HL-60 (cell line): ENCODE data around the gene SPINK4.

Experiments used
- DNase-seq, 2 experiments: peaks; one replicate each; pipeline ENCODE4 v3.0.0-alpha.2; 2010 to 2020; ENCODE audit warnings: low read depth in 1 of 2, low spot score in 1 of 2
- H3K27ac ChIP-seq: fragments of 250-450 bp; sonication (Bioruptor Pico); replicated peaks from 2 replicates; pipeline ENCODE4 v1.5.1; 2020; ENCODE audit warnings: mild to moderate bottlenecking, moderate library complexity
- H3K27me3 ChIP-seq: fragments of 250-450 bp; sonication (Bioruptor Pico); 2 replicates; pipeline ENCODE4 v1.5.1; 2021; ENCODE audit warnings: mild to moderate bottlenecking, moderate library complexity; ENCODE audit not compliant: insufficient read depth, poor library complexity, severe bottlenecking
- H3K4me3 ChIP-seq: replicated peaks from 2 replicates; pipeline ENCODE4 v1.5.1; 2011; ENCODE audit warnings: mild to moderate bottlenecking, control low read depth, low read length; ENCODE audit not compliant: insufficient read depth
- CTCF ChIP-seq: IDR thresholded peaks from one replicate; pipeline ENCODE4 v1.5.1; 2011; ENCODE audit warnings: low read length, control low read depth, inconsistent platforms; ENCODE audit not compliant: insufficient read depth
- GABPA ChIP-seq: IDR thresholded peaks from 2 replicates; pipeline ENCODE4 v1.6.1; 2012; ENCODE audit warnings: low read depth
- POLR2AphosphoS5 ChIP-seq: IDR thresholded peaks from 2 replicates; pipeline ENCODE4 v1.6.1; 2012; ENCODE audit warnings: low read depth
- REST ChIP-seq: IDR thresholded peaks from 2 replicates; pipeline ENCODE4 v1.6.1; 2012; ENCODE audit warnings: low read depth; ENCODE audit not compliant: insufficient replicate concordance
- SPI1 ChIP-seq: IDR thresholded peaks from 2 replicates; pipeline ENCODE4 v1.6.1; 2012; ENCODE audit warnings: low read depth, mild to moderate bottlenecking, borderline replicate concordance

SPINK4 gene

GRCh38 chr9:33290247-33291030, 50.5 kb downstream of the SPINK4 start, which contains the start of gene NFX1:
NFX1 (plus strand) TSS chr9:33290516; CDS start chr9:33290573, 57 bp downstream.
- Histone ChIP-seq H3K27me3 (no peaks in the 10 kb centered on the region), H3K4me3 (peak within 1 kb of the TSS; percentile 75), H3K27ac (peak within 1 kb of the TSS; percentile 95)
- TF ChIP-seq GABPA (peak; percentile 71), POLR2AphosphoS5 (peak; percentile 81), CTCF (no peak)
- peak; percentile 98 to 99 for DNase-seq

- DNase-seq, result no peak
- TF ChIP-seq GABPA, result no peak
- TF ChIP-seq CTCF, result no peak
- peak; percentile 40 for TF ChIP-seq REST
- no peak for TF ChIP-seq POLR2AphosphoS5
- TF ChIP-seq SPI1, result no peak
- H3K27me3 ChIP-seq, result no peaks in the 10 kb centered on the region
- H3K27ac ChIP-seq, result peak overlapping the region; percentile 95
- H3K4me3 ChIP-seq, result peak overlapping the region; percentile 75
These were observed 51.0 kb downstream of the SPINK4 start for GRCh38 chr9:33291031-33291397.

- no peak for TF ChIP-seq GABPA
- TF ChIP-seq CTCF, result no peak
- no peak for TF ChIP-seq REST
- no peak for TF ChIP-seq SPI1
- no peak for TF ChIP-seq POLR2AphosphoS5
- H3K27ac ChIP-seq, result no peak overlapping the region; the same call in 1 of the 2 replicates
- H3K27me3 ChIP-seq, result no peaks in the 10 kb centered on the region
- DNase-seq, result no peak
- H3K4me3 ChIP-seq, result no peak overlapping the region
These were observed 51.9 kb downstream of the SPINK4 start for GRCh38 chr9:33291901-33292300.

GRCh38 chr9:33293782-33294181, 53.8 kb downstream of the SPINK4 start:
- TF ChIP-seq GABPA (no peak), SPI1 (no peak), CTCF (no peak), REST (no peak)
- H3K27me3 ChIP-seq, result no peaks in the 10 kb centered on the region
- no peak overlapping the region for H3K27ac ChIP-seq
- no peak overlapping the region for H3K4me3 ChIP-seq
- no peak for DNase-seq
